ENCODE results near the gene RCE1. TPM values are rescaled to one million over a fixed set of nuclear protein-coding genes. Genes with fewer than 3 reads are reported as not detected.

Gene RCE1
- total RNA-seq, 1 donor from 2014 or later, result 21.2 TPM

GRCh38 chr11:66869567-66869870 lies 26.3 kb downstream of the RCE1 start:
- DNase-seq (ENCODE audit: low spot score), result no peak

GRCh38 chr11:66870131-66870530 lies 26.9 kb downstream of the RCE1 start:
- DNase-seq (ENCODE audit: low spot score), result no peak

DNA sequence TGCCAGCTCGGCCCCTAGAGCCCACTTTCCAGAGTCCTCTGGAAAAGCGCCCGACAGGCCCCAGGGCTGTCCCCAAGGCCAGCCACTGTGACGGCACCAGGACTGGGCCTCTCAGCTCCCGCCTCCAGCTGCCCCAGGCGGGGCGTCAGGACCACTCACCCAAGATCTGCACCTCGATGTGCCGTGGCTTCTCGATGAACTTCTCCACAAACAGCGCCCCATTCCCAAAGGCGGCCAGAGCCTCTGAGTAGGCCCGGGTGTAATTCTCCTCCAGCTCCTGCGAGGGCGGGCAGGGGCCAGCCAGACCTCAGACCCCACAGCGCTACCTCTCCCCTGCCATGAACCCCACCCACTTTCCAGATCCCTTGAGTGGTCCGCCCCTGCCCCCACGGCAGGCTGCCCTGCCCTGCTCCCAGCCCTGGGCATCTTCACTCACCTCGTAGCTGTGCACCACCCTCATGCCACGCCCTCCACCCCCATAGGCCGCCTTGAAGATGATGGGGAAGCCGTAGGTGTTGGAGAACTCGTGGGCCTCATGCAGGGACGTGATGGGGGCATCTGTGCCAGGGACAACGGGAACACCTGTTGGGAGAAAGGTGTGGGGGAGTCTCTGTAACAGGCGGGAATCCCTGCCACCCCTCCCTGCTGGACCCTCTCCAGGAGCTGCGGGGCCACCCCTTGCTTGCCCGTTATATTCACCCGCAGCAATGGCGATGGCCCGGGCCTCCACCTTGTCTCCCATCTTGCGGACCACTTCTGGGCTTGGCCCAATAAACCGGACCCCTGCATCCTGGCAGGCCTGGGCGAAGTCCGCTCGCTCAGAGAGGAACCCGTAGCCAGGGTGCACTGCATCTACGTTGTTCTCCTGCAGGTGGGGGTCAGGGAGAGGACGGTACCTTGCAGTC lies 27.6 kb downstream of the RCE1 start:
- no peak for DNase-seq (ENCODE audit: low spot score)

- no peak for DNase-seq (ENCODE audit: low spot score)
Measured at GRCh38 chr11:66871521-66871901, 28.3 kb downstream of the RCE1 start.

DNA sequence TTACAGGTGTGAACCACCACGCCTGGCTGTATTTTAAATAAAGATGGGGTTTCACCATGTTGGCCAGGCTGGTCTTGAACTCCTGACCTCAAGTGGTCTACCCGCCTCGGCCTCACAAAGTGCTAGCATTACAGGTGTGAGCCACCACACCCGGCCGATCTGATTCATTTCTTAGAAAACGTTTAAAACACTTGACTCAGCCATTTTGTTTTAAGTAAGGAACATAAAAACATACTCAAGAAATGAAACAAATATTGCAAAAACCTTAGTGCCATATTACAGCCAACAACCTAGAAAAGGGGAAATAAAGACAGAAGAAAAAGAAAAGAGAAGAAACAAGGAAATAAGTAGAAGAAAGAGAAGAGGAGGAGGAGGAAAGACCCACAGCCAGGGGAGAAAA lies 31.0 kb downstream of the RCE1 start:
- DNase-seq (ENCODE audit: low spot score), result no peak

DNA sequence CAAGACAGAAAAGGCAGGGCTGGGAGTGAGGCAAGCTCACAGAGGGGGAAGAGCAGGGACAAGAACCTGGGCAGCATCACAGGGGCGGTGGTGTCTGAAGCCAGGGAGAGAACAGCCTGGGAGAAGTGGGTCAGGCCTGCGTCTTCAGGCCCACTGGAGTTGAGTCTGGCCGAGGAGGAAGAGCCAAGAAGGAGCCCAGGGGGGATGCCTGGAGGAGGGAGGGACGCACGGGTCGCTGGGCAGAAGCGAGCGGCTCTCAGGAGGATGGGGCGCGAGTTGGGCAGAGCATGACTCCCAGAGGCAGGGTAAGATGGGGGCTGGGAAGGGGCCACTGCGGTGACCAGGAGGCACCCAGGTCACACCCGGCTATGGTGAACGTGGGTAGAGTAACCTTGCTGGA lies 32.1 kb downstream of the RCE1 start:
- no peak for DNase-seq (ENCODE audit: low spot score)

DNA sequence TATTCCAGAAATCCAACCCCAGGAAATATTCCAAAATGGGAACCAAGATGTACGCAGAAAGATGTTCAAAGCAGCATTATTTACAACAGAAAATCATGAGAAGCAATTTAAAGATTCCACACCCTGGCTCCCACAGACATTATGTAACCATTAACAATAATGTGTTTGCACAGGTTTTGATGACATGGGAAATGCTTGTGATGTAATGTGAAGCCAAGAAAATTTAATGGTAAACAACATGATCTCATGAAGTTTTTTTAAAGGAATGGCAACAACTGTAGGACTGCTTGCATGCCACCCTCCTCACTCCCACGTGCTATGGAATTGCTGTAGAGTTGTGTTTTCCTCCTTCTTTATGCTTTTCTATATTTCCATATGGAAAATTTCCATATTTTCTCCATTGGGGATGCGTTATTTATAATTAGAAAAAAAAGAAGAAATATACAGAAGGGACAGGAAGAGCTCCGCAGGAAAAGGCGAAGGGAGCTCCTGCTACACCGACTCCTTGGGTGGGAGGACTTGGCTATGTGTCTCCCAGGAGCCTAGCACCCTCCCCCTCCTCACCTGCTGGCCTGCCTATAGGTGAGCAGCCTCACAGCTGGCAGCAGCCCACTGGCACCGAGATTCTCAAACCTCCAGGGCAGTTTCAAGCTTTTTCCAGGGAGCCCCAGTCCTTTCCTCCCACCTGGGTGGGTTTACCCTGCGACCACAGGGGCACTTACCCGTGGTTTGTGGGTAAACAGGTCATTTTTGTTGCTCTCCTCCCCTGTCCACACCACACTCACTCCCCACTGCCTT lies 34.5 kb downstream of the RCE1 start:
- no peak for DNase-seq (ENCODE audit: low spot score)

- no peak for DNase-seq (ENCODE audit: low spot score)
Measured at GRCh38 chr11:66878474-66878873, 35.2 kb downstream of the RCE1 start.

DNA sequence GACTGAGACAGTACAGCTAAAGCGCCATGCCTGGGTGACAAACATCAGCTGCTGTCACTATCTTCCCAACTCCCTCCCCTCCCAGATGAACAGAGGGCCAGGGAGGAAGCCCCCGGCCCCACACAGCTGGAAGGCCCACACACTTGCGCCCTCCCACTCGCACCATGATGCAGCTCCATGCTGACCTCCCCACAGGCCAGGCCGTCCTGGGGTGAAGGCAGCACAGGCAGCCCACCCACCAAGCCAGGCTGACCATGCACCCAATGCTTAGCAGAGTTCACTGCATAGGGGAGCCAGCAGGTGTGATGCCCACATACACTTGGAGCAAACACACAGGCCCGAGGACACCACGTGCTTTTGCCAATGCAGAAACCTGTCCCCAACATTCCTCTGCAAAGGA lies 35.8 kb downstream of the RCE1 start:
- DNase-seq (ENCODE audit: low spot score), result no peak

GRCh38 chr11:66879583-66879982 lies 36.3 kb downstream of the RCE1 start:
- DNase-seq (ENCODE audit: low spot score), result no peak

DNA sequence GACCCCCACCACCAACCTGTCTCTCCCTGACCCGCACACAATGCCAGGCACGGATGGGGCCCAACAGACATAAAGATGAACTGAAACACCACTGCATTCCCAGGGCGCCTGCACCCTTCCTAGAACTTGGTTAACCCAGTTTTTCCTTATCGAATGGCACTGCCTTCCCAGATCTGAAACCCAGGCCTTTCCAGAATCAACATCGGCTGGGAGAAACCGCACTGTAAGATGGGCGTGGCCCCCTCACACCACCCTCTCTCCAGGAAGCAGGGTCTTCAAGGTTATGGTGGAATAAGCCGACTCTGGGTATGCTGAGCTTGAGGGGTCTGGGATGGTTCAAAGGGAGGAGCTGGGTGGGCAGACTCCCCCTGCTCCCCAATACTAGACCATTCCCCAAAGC lies 36.8 kb downstream of the RCE1 start:
- no peak for DNase-seq (ENCODE audit: low spot score)

DNA sequence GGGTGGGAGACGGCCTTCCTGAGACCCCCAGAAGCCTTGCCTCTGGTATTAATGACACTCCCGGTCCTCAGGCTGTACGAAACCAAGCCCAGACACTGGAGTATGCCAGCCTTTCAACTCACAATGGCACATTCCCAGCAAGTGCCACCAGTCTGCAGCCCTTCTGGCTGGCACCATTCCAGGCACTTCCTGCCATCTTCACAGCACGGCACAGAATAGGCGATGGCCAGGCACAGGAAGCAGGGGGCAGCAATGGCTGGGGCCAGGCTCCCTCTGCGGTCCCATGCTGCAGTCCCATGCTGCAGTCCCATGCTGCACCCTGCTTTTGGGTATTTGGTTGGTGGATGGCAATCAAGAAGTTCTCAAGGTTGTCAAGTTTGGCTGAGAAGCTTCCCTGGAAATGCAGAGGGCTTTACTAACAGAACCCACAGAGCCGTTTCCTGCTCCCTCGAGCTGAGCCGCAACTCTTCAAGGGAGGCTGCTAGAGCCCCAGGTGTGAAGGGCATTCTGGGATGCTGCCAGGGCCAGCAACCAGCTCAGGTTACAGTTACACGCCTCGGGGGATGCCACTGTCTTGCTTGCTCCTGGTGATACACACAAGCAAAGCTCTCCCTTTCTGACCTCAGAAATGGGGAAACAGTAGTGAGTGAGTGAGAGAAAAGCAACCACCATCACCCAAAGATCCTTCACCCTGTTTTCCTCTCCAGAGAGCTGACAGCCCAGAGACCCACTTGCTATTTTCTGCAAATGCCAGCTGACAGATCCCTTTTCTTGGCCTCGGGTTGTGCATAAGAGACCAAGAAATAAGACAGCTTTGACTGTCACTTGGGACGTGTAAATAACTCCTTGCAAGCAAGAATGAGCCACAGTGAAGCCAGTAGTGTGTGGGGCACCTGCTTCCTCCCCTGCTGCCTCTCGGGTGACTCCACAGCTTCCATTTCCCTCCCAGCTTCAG lies 37.5 kb downstream of the RCE1 start:
- no peak for DNase-seq (ENCODE audit: low spot score)

DNA sequence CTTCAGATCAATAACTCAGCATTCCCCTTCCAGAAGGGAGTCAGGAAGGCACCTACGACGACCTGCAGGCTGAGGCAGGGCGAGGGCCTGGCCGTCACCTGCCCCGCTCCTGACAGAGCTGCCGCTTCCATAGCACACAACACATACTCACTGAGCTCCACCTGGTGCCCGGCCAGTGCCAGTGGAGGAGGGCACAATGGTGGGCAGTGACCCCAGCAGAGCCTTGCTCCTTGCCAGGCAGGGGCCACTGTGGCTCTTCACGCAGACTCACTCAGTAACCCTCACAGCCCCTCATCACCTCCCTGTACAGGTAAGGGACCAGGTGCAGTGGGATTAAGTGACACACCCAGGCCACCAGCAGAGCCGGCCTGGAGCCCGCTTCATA lies 38.2 kb downstream of the RCE1 start:
- no peak for DNase-seq (ENCODE audit: low spot score)

GRCh38 chr11:66881927-66882452 lies 38.7 kb downstream of the RCE1 start:
- no peak for DNase-seq (ENCODE audit: low spot score)

- DNase-seq (ENCODE audit: low spot score), result no peak
Measured at GRCh38 chr11:66882561-66883015, 39.3 kb downstream of the RCE1 start.

DNA sequence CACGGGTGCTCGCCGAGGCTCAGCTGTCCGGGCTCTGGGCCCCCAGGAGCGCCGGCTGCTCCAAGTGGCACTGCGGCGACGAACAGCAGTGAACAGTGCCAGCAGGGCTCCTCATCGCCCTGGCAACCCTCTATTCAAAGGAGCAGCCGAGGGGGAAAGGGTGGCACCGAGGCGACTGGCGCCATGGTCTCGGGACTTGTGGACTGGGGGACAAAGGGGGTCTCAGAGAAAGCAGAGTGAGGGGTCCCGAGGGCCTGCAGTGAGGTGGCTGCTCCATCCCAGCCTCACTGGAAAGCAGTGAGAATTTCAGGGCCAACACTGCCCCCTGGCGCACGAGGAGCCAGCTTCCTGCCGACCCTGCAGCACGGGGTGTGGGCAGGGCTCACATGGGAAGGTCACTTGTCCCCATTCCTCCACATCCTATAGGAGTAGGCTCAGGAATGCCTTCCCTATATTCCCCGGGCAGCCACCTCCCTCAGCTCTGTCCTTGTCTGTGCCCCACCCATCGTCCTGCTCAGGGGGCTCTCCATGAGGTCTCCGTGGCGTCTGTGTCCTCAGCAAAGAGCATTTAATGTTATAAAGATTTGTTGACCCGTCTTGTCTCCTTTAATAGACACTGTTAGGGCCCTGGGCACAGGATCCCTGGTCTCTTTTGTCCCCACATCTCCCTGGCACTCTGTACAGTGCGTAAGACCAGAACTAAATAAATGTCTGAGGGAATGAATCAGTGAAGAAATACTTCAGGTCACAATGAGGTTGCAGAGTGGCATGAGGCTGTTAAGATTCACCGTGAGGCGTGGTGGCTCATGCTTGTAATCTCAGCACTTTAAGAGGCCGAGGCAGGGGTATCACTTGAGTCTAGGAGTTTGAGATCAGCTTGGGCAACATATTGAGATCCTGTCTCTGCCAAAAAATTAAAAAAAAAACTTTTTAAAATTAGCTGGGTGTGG lies 40.0 kb downstream of the RCE1 start:
- peak; percentile 46 for DNase-seq (ENCODE audit: low spot score)

DNA sequence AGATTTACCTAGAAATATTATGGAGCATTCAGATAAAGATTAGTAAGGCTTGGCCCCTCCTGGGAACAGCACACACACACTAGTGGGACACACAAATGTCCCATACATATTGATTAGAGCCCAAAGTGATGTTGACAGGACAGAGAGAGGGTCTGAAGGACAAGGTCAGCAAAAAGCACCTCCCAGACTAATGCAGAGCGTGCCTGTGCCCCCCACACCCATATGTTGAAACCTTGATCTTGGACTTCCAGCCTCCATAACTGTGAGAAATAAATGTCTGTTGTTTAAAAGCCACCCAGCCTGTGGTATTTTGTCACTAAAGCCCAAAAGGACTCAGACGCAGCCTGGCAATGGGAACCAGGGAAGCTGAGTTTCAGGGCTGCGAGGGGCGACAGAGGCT lies 41.2 kb downstream of the RCE1 start:
- DNase-seq (ENCODE audit: low spot score), result no peak

- no peak for DNase-seq (ENCODE audit: low spot score)
Measured at GRCh38 chr11:66885469-66885868, 42.2 kb downstream of the RCE1 start.

DNA sequence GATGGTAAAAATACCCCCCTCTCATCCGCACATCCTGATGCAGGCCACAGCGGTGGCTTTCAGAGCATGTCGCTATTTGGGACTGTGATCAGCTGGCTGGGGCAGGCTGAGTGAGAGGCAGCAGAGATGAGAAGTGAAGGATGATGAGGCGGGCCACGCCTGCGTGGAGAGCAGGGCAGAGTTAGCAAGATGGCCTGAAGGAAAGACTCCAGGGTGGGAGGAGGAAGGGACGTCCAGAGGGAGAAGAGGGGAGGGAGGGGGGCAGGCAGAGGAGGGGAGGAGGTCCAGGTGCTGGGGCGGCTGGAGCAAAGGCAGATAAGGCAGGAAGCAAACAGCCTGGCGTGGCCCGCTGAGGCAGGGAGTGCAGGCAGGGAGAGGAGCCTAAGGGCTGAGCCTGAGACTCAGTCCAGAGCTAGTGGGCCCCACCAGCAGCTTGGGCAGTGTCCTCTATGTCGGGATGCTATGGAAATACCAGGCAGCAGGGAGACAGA lies 42.8 kb downstream of the RCE1 start:
- DNase-seq (ENCODE audit: low spot score), result no peak

GRCh38 chr11:66886671-66887221 lies 43.5 kb downstream of the RCE1 start:
- no peak for DNase-seq (ENCODE audit: low spot score)

All from mucosa of gallbladder (tissue), 1 donor.